Activated naive CD4-positive, alpha-beta T cell treated with anti-CD3 and anti-CD28 coated beads, Interleukin-2, amount 50 U/mL, for 24 hours (primary cell): ENCODE results near the gene EFEMP2.
A peak's percentile ranks its signal among the peaks of the same experiment; 100 is the strongest.

Source experiments
- H3K27ac Mint-ChIP-seq: one replicate; pipeline ENCODE4 v1.8.0; 2021; ENCODE audit warnings: mild to moderate bottlenecking, mixed read lengths
- H3K27me3 Mint-ChIP-seq: one replicate; pipeline ENCODE4 v1.8.0; 2021; ENCODE audit warnings: mixed read lengths
- H3K36me3 Mint-ChIP-seq: one replicate; pipeline ENCODE4 v1.8.0; 2021; ENCODE audit warnings: mixed read lengths
- H3K4me1 Mint-ChIP-seq: one replicate; pipeline ENCODE4 v1.8.0; 2021; ENCODE audit warnings: mixed read lengths
- H3K4me3 Mint-ChIP-seq: one replicate; pipeline ENCODE4 v1.8.0; 2021; ENCODE audit warnings: mild to moderate bottlenecking, mixed read lengths
- H3K9me3 Mint-ChIP-seq: one replicate; pipeline ENCODE4 v1.8.0; 2021; ENCODE audit warnings: mixed read lengths

Gene EFEMP2

GRCh38 chr11:65857853-65858680, 14.5 kb downstream of the EFEMP2 start, which contains the start of gene CFL1:
TSS of gene CFL1 (minus strand) at chr11:65858180. CDS start at chr11:65858099, 81 bp downstream.
- no peaks in the 10 kb centered on the region for H3K9me3 Mint-ChIP-seq
- H3K27ac Mint-ChIP-seq = peak within 1 kb of the TSS; percentile 98
- H3K4me1 Mint-ChIP-seq = peaks cover 66% of the 10 kb centered on the region
- H3K4me3 Mint-ChIP-seq = peak within 1 kb of the TSS; percentile 95
- peaks cover 24% of the 10 kb centered on the region for H3K36me3 Mint-ChIP-seq
- no peaks in the 10 kb centered on the region for H3K27me3 Mint-ChIP-seq

- H3K27me3 Mint-ChIP-seq = no peaks in the 10 kb centered on the region
- no peaks in the 10 kb centered on the region for H3K9me3 Mint-ChIP-seq
- peak overlapping the region; percentile 94 for H3K4me3 Mint-ChIP-seq
- H3K27ac Mint-ChIP-seq = peak overlapping the region; percentile 51
- peaks cover 20% of the 10 kb centered on the region for H3K36me3 Mint-ChIP-seq
- peaks cover 60% of the 10 kb centered on the region for H3K4me1 Mint-ChIP-seq
Observed at GRCh38 chr11:65857500-65857852, 15.1 kb downstream of the EFEMP2 start.

GRCh38 chr11:65856689-65857499, 15.7 kb downstream of the EFEMP2 start:
- no peaks in the 10 kb centered on the region for H3K27me3 Mint-ChIP-seq
- H3K36me3 Mint-ChIP-seq = peaks cover 24% of the 10 kb centered on the region

GRCh38 chr11:65855927-65856363, 16.7 kb downstream of the EFEMP2 start:
- Mint-ChIP-seq H3K27me3 (no peaks in the 10 kb centered on the region), H3K4me3 (peak overlapping the region; percentile 94), H3K9me3 (no peaks in the 10 kb centered on the region), H3K27ac (peak overlapping the region; percentile 61), H3K4me1 (peaks cover 51% of the 10 kb centered on the region), H3K36me3 (peaks cover 28% of the 10 kb centered on the region)

More at GRCh38 chr11:65856689-65857499, 15.7 kb downstream of the EFEMP2 start:
- H3K4me1 Mint-ChIP-seq = peaks cover 60% of the 10 kb centered on the region
- H3K27ac Mint-ChIP-seq = peak overlapping the region; percentile 61
- H3K4me3 Mint-ChIP-seq = peak overlapping the region; percentile 94
- H3K9me3 Mint-ChIP-seq = no peaks in the 10 kb centered on the region

- Mint-ChIP-seq H3K4me1 (peaks cover 49% of the 10 kb centered on the region), H3K4me3 (peak overlapping the region; percentile 94), H3K9me3 (no peaks in the 10 kb centered on the region), H3K27ac (peak overlapping the region; percentile 51), H3K27me3 (no peaks in the 10 kb centered on the region), H3K36me3 (peaks cover 26% of the 10 kb centered on the region)
Observed at GRCh38 chr11:65854852-65855837, 17.5 kb downstream of the EFEMP2 start.

- H3K27ac Mint-ChIP-seq = peak overlapping the region; percentile 70
- peaks cover 26% of the 10 kb centered on the region for H3K36me3 Mint-ChIP-seq
- no peaks in the 10 kb centered on the region for H3K9me3 Mint-ChIP-seq
- peak overlapping the region; percentile 74 for H3K4me3 Mint-ChIP-seq
- H3K27me3 Mint-ChIP-seq = no peaks in the 10 kb centered on the region
- peaks cover 44% of the 10 kb centered on the region for H3K4me1 Mint-ChIP-seq
Observed at GRCh38 chr11:65854161-65854592, 18.4 kb downstream of the EFEMP2 start.

- Mint-ChIP-seq H3K4me1 (peaks cover 38% of the 10 kb centered on the region), H3K27ac (peak overlapping the region; percentile 70), H3K4me3 (no peak overlapping the region), H3K36me3 (peaks cover 26% of the 10 kb centered on the region), H3K27me3 (no peaks in the 10 kb centered on the region), H3K9me3 (no peaks in the 10 kb centered on the region)
Observed at GRCh38 chr11:65853246-65853979, 19.2 kb downstream of the EFEMP2 start.

- no peaks in the 10 kb centered on the region for H3K27me3 Mint-ChIP-seq
Observed at GRCh38 chr11:65852508-65853245, 19.9 kb downstream of the EFEMP2 start.

GRCh38 chr11:65851811-65852507, 20.6 kb downstream of the EFEMP2 start:
- H3K27me3 Mint-ChIP-seq = no peaks in the 10 kb centered on the region

More at GRCh38 chr11:65852508-65853245, 19.9 kb downstream of the EFEMP2 start:
- Mint-ChIP-seq H3K36me3 (peaks cover 26% of the 10 kb centered on the region), H3K4me1 (peaks cover 36% of the 10 kb centered on the region), H3K27ac (no peak overlapping the region), H3K9me3 (no peaks in the 10 kb centered on the region), H3K4me3 (no peak overlapping the region)

GRCh38 chr11:65851083-65851579, 21.5 kb downstream of the EFEMP2 start:
- no peaks in the 10 kb centered on the region for H3K27me3 Mint-ChIP-seq
- no peaks in the 10 kb centered on the region for H3K9me3 Mint-ChIP-seq
- no peak overlapping the region for H3K4me3 Mint-ChIP-seq
- H3K4me1 Mint-ChIP-seq = peaks cover 28% of the 10 kb centered on the region
- peaks cover 18% of the 10 kb centered on the region for H3K36me3 Mint-ChIP-seq
- no peak overlapping the region for H3K27ac Mint-ChIP-seq

More at GRCh38 chr11:65851811-65852507, 20.6 kb downstream of the EFEMP2 start:
- peak overlapping the region; percentile 23 for H3K4me3 Mint-ChIP-seq
- H3K27ac Mint-ChIP-seq = peak overlapping the region; percentile 79
- H3K9me3 Mint-ChIP-seq = no peaks in the 10 kb centered on the region
- peaks cover 26% of the 10 kb centered on the region for H3K36me3 Mint-ChIP-seq
- peaks cover 36% of the 10 kb centered on the region for H3K4me1 Mint-ChIP-seq

GRCh38 chr11:65850217-65851082, 22.1 kb downstream of the EFEMP2 start:
- Mint-ChIP-seq H3K9me3 (no peaks in the 10 kb centered on the region), H3K27ac (peak overlapping the region; percentile 17), H3K36me3 (peaks cover 12% of the 10 kb centered on the region), H3K27me3 (no peaks in the 10 kb centered on the region), H3K4me1 (peaks cover 21% of the 10 kb centered on the region), H3K4me3 (no peak overlapping the region)

- H3K27ac Mint-ChIP-seq = no peak overlapping the region
- no peaks in the 10 kb centered on the region for H3K9me3 Mint-ChIP-seq
- H3K36me3 Mint-ChIP-seq = peaks cover 12% of the 10 kb centered on the region
- H3K4me3 Mint-ChIP-seq = no peak overlapping the region
- peaks cover 16% of the 10 kb centered on the region for H3K4me1 Mint-ChIP-seq
- H3K27me3 Mint-ChIP-seq = no peaks in the 10 kb centered on the region
Observed at GRCh38 chr11:65849771-65850216, 22.8 kb downstream of the EFEMP2 start.
